Hippocampal formation (tissue), 2 donors: ENCODE measurements around the gene SNAP47.

Experiments
- DNase-seq, 2 donors: peaks; one replicate each; lab custom pipeline; 2025; lab: John Stamatoyannopoulos, UW

Gene SNAP47

GRCh38 chr1:227798078-227798802 is 63.0 kb downstream of the SNAP47 start:
- DNase-seq, result no peak

- DNase-seq, result no peak
Measured at GRCh38 chr1:227799756-227800155, 64.5 kb downstream of the SNAP47 start.

GRCh38 chr1:227803933-227804332 is 68.7 kb downstream of the SNAP47 start:
- no peak for DNase-seq

GRCh38 chr1:227805606-227806197 is 70.5 kb downstream of the SNAP47 start:
- no peak for DNase-seq

GRCh38 chr1:227808566-227808965 is 73.3 kb downstream of the SNAP47 start:
- no peak for DNase-seq

- DNase-seq, result no peak
Measured at GRCh38 chr1:227809026-227809425, 73.8 kb downstream of the SNAP47 start.

GRCh38 chr1:227813962-227814361 is 78.7 kb downstream of the SNAP47 start:
- no peak for DNase-seq

- no peak for DNase-seq
Measured at GRCh38 chr1:227815468-227816409, 80.5 kb downstream of the SNAP47 start, which contains the start of gene PRSS38. TSS of gene PRSS38 (plus strand) at chr1:227815675. CDS start at chr1:227815717, 42 bp downstream.

GRCh38 chr1:227816750-227817446 is 81.7 kb downstream of the SNAP47 start:
- no peak for DNase-seq

GRCh38 chr1:227823537-227823936 is 88.3 kb downstream of the SNAP47 start:
- DNase-seq, result no peak

GRCh38 chr1:227824204-227824603 is 89.0 kb downstream of the SNAP47 start:
- no peak for DNase-seq

GRCh38 chr1:227828786-227829185 is 93.6 kb downstream of the SNAP47 start:
- DNase-seq, result no peak
